HG03025 (cell line): ENCODE results near the gene FBN2.

Experiments used
- ATAC-seq: cut with Tn5 transposase; IDR thresholded peaks from one replicate; pipeline ENCODE4 v1.9.1; 2021; ENCODE audit warnings: mild to moderate bottlenecking, moderate library complexity; ENCODE audit not compliant: unreplicated experiment, low FRiP score

The FBN2 gene

DNA sequence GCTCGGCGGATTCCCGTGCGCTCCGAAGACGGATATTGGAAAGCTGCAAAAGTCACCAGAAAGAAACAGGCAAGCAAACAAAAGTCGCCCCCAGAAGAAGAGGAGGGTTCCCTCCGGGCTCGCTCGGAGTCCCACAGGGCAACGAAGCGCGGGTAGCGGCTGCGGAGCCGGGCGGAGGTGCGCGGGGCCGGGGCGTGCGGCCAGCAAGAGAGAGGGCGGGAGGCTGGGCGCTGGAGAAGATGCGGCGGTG, at the start of gene FBN2:
TSS of gene FBN2 (minus strand) at position 246 of the 250 bp plus-strand sequence. CDS start 642 bp downstream, outside the sequence.
- ATAC-seq = no peak

DNA sequence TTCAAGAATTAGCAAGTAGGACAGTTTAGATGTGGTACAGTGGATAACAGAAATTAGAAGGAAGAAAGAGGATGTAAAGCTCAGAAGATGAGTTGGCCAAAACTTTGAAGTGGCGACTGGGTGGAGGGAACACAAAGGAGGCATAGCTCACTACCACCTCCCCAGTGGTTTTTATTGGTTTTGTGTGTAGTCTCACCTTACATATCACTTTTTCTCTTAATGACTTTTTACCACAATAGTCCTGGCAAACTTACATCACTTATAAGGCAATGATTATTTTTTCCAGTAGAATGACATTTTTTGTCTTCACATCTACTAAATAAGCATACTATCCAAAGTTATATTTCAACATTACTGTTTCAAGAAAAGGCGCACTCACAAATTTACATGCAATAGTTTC, 49.2 kb upstream of the FBN2 start:
- no peak for ATAC-seq

DNA sequence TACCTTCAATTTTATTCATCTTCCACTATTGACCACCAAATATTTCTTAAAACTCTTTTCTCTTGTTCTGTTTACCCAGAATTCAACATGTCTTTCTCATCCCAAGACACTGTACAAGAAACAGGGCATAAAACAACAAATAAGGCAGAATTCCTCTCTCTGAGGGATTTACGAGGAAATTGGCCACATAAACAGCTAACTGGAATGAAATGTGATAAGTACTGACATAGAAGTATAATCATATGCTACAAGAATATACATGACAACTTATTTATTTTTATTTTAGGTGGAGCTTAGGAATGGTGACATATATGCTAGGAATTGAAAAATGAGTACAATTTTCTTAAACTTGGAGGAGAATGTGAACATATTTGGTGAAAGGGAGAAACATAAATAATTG, 48.8 kb upstream of the FBN2 start:
- ATAC-seq = no peak

DNA sequence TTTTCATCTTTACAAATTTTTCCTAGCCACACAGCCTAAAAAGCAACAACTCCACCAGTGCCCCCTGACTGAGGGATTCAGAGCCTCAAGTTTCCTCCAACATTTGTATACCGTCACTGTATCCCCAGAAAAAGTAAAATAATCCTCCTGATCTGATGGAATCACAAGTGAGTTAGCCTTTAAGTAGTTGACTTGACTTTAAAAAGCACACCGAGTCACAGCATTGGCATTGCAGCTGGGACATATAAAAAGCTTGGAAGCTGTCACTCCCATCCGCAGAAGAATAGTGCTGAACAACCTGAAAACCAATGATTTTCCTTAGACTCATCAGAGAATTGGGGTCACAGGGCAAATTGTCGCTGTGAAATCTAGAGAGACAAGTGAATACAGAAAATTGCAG, 41.6 kb upstream of the FBN2 start:
- no peak for ATAC-seq

DNA sequence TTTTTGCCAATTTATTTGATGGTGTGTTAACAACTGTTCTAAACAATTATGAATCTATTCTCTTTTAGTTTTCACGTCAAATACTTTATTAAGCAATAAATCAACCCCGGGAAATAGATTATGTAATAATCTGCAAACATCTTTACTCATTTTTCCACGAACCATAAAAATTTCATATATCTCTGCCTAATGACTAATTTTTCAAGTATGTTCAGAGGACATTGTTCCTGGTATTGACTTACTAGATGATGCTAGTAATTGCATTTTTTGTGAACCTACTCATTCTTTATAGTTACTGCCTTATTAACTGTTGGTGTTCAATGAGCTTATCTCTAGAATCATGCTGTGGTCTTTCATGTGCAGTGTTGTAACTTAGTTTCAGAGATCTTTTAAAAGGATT, 41.0 kb upstream of the FBN2 start:
- ATAC-seq = no peak

DNA sequence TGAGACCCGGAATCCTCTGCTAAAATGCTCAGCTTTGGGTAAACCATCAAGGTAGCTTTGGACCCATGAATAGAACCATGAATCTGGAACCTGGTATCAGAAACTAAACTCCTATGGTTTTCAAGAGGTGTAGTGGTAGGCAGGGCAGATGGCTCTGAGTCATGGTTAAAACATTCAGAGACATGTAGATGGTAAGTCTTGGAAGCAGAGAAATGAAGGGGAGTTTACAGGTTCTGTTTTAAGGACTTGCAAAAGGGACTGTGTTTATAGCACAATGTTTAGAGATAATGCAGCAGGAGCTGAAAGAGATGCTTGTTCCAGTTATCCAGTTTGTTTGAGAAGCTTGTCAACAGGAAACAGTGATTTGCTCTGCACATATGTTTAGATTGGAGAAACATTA, 36.0 kb upstream of the FBN2 start:
- no peak for ATAC-seq

DNA sequence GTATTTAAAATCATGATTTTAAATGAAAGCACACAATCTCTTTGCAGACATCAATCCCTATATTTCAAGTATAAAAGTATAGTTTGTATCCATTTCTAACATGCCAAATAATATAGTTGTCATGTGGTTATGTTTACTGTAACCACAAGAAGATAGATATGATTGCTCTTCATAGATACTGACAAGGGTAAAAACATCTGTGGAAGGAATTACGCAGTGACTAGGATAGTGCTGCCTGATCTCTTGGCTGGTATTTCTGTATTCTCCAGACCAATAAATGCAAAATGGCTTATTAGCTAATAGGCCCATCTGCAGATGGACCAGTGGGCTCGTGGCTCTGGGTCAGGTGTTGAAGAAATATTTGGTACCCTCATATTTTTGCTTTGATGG, 34.9 kb upstream of the FBN2 start:
- ATAC-seq = no peak

DNA sequence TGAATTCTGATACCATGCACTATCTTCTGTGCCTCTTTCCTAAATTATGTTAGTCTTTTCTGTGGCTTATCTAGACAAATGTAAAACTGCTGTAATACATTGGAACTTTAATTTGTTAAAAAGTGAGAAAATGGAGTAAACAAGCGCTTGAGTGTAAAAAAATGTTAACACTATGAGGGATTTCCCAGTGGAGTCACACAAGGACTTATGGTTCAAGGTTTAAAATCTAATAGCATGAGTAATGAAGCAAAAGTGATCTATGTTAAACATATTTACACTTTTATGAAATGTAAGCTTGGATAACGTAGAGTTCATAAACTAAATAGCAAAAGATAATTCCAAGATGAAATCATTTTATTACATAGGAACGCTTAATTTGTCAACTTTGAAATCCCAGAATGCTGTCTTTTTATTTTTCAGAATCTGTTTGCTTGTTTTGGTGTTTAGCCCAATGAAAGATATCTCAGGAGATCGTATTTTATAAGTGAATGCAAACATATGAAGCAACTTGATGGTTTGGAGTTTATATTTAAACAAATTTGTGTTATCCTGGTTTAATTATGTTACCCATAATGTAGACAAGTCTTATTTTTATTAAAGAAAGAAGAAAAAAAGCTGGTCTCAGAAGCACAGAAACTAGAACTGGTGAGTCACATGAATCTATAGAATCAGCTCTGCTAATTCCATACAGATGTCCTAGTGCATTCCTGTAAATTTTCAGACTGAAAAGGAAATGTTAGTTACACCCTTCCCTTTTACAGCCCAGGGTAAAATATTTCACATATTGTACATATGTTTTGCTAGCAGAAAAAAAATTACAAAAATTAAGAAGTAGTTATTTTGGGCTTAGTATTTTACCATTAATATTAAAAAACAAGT, 34.2 kb upstream of the FBN2 start:
- ATAC-seq = no peak

DNA sequence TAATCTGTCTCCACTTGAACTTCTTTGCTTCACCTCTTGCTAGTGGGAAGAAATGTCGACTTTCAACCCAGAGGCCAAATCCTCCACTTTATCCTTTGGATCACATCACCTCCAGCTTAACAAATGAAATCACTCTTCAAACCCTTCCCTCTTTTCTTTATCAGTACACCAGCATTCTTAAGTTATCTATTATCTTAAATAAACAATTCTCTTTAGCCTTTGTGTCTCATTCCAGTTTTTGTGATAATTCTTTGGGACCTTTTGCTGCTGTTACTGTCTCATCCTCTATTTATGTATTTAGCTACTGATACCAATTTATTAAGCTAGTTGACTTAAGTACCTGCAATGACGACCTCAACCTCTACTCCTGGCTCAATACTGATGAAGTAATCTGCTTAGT, 28.1 kb upstream of the FBN2 start:
- no peak for ATAC-seq

DNA sequence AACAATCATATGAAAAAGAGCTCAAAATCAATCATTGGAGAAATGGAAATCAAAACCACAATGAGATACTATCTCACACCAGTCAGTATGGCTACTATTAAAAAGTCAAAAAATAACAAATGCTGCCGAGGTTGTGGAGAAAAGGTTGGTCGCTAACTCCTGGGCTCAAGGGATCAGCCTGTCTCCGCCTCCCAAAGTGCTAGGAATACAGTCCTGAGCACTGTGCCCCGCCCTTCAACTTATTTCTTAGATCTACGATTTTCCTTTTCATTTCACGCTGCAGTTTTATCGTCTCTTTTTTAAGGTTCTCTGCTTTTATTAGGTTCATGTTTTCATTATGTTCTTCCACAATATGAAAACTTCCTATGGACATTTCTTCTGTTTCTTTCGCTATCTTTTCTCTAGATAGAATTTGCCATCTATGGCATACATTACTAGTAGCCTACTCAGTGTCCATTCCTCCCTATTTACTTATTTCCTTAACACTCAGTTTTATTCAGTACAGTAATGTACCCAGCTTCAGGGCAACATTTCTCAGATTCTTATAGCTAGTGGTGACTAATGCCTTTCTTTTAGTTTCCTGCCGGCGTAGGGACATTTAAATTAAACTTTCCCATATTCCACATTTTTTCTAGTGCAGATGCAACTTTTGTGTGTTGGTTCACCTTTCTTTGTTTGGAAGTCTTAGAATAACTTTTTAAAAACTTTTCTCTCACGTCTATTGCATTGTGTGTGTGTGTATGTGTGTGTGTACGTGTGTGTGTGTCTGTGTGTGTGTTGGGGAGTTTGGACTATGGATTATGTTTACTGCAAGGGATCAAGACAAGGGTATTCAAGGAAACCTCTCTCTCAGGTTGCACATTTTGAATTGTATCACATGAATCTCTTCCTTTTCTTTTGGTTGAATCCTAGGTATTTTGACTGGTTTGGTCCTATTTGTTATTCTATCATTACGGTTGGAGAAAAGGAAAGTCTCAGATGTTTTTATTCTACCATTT, 21.6 kb upstream of the FBN2 start:
- ATAC-seq = no peak

DNA sequence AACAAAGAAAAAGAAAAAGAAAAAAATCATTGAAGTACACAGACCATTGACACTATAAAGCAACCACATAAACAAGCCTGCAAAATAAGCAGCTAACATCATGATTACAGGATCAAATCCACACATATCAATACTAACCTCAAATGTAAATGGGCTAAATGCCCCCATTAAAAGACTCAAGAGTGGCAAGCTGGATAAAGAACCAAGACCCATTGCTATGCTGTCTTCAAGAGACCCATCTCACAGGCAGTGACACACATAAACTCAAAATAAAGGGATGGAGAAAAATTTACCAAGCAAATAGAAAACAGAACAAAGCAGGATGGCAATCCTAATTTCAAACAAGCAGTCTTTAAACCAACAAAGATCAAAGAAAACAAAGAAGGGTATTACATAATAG, 15.7 kb upstream of the FBN2 start:
- ATAC-seq = no peak

DNA sequence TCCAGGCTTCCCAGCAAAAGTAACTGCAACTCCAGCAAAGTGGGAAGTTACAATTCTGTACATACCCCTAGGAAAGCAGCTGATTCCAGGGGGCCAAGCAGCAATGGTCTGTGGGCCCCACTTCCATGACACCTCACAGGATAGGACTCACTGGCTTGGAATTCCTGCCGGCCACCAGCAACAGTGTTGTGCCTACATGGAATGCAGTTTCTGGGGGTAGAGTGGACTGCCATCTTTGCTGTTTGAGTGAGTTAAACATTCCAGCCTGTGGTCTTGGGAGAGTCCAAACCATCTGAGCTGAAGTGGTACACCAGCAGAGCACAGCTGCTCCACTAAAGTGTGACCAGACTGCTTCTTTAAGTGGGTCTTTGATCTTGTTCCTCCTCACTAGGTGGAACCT, 13.4 kb upstream of the FBN2 start:
- ATAC-seq = no peak

DNA sequence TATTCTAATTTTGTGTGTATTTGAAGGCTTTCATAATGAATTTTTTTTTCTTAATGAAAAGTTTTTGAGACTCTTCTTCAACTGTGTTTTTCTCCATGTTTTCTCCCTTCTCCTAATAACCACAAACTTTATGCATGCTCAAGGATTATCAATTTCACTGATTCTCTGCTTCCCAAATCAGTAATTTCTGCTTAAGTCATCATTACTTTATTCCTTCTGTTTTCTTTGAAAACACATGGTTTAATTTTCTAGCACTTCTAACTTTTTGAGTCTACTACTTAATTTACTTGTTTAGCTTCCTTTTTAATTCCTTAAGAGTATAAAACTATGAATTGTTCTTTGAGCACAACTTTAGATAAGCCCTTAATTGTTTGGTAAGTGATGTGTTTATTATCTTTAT, 11.5 kb upstream of the FBN2 start:
- no peak for ATAC-seq

DNA sequence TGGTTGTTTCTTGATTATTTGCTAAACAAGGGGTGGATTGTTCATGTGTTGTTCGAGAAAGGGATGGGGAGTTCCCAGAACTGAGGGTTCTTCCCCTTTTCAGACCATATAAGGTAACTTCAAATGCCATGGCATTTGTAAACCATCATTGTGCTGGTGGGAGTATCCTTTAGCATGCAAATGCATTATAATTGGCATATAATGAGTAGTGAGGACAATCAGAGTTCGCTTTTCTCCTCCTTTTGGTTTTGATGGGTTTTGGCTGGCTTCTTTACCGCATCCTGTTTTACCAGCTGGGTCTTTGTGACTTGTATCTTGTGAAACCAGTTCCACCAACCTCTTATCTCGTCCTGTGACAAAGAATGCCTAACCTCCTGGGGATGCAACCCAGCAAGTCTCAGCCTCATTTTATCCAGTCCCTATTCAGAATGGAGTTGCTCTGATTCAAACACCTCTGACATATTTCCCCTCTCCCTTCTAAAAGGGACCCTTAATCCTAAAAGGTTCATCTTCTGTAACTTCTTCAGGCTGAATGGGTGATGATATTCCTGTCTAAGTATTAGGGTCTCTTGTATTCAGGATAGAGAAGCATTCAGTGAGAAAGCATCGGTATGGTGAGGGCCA, 8.7 kb upstream of the FBN2 start:
- ATAC-seq = no peak

DNA sequence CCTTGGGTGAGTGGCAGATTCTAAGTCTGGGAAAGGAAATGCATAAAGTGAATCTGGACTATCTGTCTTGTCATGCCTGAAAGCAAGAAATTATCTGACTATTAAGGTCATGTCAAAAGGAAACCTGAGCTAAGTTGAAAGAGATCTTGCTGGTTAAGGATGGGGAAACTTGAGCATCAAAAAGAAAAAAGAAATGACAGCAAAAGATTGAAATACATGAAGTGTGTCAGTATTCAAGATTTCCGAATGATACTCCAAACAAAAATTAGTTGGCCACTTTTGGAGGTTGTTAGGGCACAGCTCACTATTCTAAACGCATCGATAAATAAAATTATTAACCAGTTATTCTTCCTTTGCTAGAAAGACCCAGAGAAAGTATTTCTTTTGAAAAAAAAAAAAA, 3.3 kb upstream of the FBN2 start:
- no peak for ATAC-seq

DNA sequence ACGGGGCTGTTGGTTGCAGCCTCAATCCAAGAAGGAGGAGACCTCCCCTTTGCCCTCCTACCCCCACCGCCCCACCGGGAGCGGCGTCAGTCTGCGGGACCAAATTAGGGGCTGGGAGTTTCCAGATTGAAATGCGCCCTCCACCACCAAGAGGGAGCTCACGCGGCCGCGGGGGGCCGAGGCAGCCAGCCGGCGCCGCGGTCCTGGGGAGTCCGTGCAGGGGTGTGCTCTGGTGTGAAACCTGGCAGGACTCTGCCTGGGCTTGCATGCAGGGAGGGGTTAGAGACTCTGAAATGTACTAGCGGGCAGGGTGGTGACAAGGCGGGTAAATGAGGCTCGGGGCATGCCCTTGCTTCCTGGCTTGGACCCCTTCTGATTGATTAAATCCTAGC, 989 bp upstream of the FBN2 start:
- ATAC-seq = no peak

DNA sequence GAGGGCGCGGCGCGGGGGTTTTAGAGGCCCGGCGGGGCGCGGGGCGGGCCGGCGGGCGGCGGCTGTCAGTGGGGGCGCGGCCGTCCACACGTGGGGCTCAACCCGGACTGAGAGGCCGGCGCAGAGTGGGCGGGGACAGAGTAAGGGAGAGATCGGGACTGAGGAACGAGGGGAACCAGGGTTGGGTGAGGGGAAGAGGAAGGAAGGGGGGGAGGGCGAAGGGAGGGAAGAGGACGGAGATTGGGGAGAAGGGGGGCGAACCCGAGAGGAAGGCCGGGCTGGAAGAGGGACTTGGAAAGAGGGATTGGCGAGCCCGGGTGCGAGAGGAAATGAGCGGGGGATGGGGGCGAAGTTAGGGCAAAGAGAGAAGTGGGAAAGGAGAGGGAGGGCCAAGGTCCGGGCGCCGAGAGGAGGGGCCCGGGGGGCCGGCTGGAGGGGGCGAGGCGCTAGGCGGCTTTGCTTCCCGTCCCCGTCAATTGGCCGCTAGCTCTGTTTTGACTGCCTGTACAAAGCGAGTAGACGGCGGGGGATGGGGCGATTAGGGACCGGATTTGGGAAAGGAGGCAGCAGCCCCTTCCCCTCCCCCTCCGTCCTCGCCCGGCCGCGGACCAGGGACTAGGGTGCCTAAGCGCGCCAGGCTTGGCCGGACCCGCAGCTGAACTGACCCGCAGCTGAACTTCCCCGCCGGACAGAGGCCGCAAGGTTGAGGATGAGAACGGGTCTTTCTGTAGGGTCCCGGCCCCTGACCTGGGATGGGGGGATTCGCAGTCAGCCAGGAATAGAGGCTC, 399 bp upstream of the FBN2 start:
- ATAC-seq = no peak

DNA sequence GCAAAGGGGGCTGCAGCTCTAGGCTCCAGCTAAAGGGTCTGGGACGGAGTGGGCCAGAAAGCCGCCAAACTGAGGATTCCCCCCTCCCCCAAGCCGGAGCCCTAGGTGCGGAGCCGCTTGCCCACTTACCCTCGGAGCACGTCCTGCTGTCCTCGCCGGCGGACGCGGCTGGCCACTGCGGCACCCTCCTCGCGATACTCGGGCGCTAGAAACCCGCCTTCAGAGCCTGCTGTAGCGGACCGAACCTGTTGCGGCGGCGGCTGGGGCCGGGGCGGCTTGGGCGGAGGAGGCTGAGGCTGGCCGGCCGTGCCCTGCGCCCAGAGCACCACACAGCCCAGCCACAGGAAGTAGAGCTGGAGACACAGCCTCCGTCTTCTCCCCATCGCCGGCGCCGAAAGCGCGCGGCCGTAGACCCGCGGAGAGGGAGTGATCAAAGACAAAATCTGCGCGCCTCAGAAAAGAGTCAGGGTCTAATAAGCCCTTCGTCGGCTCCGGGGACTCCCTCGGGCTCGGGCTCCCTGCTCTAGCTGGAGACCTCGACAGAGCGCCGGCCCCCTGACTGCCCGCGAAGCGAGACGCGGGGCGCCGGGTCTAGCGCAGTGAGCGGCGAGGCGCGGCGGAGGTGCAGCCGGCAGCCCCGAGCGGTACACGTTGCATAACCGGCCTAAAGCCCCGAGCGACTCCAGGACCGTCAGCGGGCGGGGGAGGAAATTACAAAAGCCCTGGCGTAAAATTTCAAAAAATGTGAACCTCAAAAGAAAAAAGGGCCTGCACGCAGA, 635 bp downstream of the FBN2 start:
- ATAC-seq = no peak

DNA sequence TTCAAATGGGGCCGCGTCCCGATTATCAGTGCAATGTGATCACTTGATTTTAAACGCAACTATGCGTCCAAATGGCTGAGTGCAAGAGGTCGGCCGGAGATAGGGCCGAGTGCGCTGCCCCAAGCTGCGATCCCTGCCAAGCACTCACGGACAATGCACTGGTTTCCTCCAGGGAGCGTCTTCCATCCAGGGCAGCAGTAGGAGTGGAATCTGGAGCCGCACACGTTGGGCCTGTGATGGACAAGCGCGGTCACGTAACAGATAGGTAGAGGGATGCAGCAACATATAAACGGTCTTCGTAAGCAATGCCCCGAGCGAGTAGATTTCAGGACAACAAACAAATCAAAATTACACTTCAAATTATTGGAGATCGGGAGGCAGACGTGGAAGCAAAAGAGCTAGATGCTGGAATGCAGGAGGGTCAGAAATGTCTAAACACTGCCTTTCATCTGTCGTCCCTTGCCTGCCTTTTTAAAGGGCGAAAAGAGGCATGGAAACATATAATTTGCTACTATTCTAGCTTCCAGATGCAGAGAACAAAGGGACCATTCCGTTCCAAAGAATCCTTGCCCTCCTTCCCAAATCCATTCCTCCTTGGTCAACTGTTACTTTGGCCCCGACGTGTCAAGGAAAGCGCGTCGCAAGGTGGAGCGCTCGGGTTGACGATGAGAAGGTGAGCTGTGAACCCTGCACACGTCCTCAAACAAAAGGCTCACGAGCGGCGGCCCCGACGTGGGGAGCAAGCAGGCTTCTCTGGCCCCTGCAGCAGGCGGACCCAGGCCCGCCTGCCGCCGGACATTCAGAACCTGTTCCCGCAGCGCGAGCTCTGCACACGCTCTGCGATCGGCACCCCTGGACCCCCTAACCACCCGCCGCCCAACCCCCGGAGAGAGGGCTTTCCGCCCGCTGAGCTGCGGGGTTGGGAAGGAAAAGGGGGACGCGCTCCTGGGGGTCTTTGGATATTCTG, 1.5 kb downstream of the FBN2 start:
- ATAC-seq = no peak
